RPMI8226 (cell line): ENCODE data around the gene MLLT1.

Source experiments
- DNase-seq: peaks from one replicate; pipeline ENCODE4 v3.0.0-alpha.2; 2015

The MLLT1 gene

DNA sequence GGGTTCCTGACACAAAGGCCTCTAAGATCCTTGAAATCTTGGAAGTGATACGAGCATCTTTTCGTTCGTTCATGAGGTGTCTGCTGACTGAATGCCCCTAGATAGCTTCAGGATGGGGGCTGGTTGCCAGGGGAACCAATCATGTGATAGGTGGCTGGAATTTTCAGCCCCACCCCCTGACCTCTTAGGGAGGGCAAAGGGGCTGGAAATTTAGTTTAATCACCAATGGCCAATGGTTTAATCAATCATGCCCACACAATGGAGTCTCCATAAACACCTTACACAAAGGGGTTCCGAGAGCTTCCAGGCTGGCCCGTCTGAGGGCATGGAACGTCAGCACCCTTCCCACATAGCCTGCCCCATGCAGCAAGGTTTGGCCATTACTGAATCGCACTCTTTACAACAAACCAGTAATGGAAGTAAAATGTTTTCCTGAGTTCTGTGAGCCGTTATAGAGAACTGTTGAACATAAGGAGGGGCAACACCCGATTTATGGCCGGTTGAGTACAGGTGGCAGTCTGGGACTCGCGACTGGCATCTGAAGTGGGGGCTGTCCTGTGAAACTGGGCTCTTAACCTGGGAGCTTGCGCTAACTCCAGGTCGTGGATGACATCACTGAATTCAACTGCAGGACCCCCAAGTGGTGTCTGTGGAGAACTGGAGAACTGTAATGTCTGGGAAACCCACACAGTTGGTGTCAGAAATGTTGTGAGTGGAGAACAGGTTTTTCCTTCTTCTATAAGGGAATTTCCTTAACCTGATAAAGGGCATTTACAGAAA, 25.6 kb downstream of the MLLT1 start:
- no peak for DNase-seq

DNA sequence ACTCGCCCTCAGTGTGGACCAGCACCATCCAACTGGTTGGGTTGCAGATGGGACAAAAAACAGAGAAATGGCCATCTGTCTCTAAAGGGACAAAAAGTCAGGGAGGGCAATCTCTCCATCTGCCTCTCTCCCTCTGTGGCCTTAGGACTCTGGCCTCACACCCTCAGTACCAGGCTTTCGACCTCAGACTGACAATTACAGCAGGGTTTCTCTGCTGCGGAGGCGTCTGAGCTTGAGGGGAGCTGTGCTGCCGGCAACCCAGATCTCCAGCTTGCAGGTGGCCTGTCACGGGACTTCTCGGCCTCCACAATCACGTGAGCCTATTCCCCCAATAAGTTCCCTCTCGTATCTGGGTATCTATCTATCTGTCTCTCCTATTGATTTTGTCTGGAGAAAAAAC, 27.7 kb downstream of the MLLT1 start:
- no peak for DNase-seq

DNA sequence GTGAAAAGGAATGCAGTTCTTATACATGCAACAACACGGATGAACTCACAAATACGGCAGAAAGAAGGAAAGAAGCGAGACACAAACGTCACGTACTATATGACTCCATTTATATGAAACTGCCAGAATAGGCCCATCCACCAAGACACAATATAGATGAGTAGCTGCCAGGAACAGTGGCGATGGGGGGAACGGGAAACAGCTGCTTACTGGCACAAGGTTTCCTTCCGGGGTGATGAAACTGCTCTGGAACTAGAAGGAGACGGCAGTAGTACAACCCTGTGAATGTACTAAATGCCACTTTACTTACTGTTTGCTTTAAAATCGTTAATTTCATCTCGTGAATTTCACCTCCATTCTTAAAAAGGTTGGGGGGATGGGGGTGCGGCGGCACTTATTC, 28.9 kb downstream of the MLLT1 start:
- DNase-seq, result no peak

DNA sequence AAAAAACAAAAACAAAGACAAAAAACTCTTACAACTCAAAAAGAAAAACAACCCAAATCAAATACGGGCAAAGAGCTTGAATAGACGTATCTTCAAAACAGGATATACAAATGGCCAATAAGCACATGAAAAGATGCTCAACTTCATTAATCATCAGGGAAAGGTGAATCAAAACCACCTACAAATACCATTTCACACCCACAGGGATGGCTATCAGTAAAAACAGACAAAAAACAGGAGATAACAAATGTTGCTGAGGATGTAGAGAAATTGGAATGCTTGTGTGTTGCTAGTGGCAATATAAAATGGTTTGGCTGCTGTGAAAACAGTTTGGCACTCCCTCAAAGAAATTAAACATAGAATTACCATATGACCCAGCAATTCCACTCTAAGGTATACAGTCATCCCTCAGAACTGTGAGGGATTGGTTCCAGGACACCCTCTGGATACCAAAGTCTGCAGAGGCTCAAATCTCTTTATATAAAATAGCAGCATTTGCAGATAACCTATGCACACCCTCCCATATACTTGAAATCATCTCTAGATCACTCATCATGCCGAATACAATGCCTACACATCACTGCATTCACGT, 29.7 kb downstream of the MLLT1 start:
- no peak for DNase-seq

DNA sequence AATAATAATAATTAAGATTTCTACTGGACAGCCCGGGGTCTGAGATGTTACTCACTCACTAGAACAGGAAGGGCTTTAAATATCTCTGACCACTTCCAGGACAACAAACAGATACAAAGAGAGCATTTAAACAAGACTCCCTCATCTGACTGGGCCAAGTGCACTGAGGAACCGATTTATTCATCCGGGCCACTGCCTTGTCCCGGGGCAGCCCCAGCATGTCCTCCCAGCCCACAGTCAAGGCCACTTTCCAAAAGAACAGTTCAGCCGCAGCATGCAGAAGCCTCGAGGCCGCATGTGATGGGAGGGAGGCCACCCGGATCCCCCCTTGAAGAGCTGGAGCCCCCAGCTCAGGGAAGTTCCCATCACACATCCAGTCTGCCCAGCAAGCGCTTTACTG, 30.5 kb downstream of the MLLT1 start:
- no peak for DNase-seq

- DNase-seq, result no peak
Measured at GRCh38 chr19:6248844-6249243, 30.9 kb downstream of the MLLT1 start.

GRCh38 chr19:6248341-6248740, 31.4 kb downstream of the MLLT1 start:
- DNase-seq, result no peak

- no peak for DNase-seq
Measured at GRCh38 chr19:6247007-6247288, 32.8 kb downstream of the MLLT1 start.

DNA sequence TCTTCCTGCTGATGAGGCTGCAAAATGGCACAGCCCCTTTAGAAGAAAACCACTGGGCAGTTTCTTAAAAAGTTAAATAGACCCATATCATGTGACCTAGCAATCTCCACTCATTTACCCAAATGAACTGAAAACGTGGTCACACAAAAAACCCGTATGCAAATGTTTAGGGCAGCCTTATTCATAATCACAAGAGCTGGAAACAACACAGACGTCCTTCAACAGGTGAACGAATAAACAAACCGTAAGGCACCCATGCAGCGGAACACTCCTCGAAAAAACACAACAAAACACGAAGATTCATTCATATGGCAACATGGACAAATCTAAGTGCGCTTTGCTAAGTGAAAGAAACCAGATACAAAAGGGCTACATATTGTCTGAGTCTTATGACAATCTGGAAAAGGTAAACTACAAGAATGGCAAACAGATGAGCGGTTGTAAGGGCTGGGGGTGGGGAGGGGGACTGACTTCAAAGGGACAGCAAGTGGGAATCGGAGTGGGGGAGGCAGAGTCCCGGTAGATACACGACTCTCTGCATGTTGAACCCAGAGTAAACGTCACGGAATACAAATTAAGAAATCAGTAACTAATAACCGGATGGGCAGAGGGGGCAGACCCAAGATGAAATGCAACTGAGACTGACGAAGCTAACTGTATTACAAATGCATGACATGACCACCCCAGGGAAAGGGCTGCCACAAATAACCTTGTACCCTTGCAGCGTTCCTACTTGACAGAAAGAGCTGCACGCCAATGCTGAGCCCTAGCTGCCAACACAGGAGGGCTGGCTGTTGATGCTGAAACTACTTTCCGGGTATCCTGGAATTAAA, 33.4 kb downstream of the MLLT1 start:
- no peak for DNase-seq

- no peak for DNase-seq
Measured at GRCh38 chr19:6242677-6243076, 37.1 kb downstream of the MLLT1 start.

- no peak for DNase-seq
Measured at GRCh38 chr19:6241680-6242377, 37.9 kb downstream of the MLLT1 start.

DNA sequence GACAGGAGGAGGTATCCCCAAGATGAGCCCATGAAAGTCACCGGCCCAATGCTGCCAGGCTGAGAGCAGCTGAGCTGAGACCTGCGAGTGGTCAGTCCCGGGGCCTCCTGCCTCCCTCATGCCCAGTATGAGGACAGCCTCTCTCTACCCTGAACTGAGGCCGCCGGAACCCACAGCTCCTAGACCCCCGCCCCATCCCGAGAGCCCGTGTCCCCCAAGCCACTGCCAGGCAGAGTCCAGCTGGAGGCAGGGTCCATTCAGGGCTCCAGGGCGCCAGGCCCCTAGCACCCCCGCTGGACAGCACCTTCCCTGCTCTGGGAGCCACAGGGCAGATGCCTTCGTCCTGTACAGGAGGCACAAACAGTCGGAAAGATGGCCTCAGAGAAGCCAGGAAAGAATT, 38.7 kb downstream of the MLLT1 start:
- no peak for DNase-seq

- DNase-seq, result no peak
Measured at GRCh38 chr19:6239871-6240676, 39.7 kb downstream of the MLLT1 start.

DNA sequence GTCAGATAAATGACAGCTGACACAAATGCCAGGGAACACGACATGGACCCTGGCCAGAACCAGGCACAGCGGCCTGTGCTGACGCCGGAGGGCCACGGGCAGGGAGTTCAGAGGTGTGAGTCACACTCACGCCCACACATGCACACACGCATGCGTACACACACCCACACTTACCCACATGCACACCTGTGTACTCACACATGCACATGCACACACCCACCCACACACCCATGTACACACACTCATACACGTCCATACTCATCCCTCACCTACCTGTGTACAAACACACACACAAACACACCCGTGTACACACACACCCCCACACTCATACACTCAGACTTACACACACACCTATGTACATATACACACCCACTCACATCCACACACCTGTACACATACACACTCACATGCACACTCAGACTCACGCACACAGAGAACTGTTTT, 40.4 kb downstream of the MLLT1 start:
- no peak for DNase-seq

DNA sequence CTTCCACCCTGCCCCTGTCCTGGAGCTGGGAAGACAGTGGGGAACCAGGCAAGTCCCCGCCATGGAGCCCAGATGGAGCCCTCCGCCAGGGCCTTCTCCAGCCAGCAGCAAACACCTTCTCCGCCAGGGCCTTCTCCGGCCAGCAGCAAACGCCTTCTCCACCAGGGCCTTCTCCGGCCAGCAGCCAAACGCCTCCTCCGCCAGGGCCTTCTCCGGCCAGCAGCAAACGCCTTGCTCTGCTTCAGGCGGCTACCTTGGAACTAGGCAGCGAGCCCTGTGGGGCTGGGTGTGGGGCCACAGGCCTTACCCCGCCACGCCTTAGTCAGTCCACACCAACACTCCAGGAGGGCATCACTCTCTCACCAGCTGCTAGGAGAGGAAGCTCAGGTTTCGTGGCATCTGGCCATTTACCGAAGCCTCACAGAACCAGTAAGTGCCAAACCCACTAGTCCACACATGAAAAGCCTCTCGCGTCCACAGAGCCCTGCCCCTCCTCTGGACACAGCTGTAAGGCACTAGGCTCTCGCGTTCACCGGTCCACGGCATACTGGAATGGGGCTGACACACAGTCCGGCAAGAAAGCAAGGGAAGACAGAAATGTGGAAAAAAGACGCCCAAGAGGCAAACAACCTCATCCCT, 41.0 kb downstream of the MLLT1 start:
- no peak for DNase-seq

DNA sequence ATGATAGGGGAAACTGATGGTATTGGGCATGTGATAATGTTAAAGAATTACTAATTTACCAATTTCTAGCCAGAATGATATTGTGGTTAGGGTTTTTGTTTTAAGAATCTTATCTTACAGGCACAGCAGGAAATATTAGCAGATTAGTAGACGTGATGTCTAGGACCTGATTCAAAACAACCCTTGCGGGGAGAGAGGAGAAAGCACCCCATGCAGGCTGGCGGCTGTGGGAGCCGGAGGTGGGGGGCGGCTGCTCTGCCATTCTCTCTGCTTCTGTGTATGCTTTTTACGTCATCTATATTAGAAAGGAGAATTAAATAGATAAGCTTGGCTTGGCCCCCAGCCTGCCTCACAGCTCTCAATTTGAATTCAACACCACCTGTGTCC, 41.5 kb downstream of the MLLT1 start:
- DNase-seq, result no peak

DNA sequence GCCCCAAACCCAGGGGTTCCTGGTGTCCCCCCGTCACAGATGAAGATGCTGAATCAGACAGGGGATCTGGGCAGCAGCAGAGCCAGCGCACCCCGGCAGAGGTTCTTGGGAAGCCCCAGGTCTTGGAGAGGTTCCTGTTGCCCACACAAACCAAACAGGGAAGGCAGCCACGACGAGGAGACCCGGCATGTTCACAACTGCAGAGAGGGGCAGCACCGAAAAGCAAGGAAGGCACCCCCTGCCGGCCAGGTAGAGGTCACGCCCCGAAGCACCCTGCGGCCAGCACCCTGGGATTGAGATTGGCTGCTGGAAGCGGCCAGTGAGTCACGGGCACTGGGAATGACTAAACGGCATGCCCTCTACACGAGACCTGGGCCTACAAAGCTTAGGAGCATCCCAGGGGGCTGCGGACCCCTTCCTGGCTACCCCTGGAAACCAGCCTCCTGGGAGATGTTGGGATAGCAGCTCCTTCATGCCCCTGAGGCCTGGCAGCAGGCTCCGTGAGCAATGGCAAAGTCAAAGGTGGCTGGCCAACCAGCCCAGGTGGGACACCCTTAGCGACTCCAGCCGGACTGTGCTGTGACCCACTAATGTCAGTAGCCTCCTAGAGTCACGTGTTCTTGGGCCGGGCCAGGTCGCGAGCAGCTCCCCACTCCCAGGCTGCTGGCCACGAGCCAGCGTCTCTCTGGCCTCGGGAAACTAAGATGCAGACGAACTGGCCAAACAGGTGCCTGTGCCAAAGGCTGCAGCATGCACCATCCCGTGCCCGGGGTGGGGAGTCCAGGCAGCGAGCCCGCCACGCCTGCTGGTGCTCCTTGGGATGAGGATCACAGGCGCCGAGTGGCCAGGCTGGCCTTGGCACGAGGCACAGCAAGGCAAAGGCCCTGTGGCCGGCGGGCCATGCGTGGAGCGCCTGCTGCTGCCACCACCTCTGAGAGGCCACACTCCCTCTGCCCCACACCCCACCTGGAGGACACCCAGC, 43.2 kb downstream of the MLLT1 start:
- no peak for DNase-seq

DNA sequence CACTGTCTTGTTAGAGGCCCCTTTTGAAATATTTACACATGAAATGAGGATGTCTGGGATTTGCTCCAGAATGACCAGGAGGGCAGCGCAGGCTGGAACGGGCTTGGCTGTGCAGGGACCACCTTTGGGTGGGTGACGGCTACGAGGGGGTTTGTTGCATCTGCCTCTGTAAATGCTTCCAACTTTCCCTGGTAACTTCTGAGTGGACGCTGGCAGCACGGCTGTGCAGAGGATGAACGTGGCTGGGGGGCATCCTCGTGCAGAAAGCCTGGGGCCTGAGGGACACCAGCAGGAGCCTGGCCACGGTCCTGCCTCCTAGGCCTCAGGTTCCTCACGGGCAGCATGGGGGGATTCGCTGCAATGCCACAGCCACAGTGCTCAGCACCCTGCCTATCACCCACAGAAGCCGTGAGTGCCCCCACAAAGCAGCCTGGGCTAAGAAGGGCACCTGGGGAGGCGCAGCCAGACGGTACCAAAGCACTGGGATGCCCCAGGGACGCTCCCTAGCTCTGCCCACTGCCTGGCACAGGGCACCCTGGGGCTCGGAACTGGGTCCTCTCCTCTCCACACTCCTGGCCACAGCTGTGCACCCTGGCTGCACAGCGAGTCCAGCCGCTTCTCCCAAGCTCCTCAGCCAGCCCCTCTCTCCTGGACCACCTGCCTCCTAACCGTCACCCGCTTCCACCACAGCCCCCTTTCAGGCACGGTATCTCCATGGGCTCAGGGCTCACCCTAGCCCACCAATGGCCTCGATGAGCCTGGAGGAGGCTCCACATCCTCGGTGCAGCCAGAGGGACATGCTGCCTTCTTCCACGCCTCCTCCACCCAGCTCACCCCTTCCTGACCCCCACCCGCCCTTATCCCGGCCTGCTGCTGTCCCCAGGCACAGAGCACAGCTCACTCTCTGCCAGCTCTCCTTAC, 44.5 kb downstream of the MLLT1 start:
- no peak for DNase-seq

GRCh38 chr19:6234527-6234926, 45.2 kb downstream of the MLLT1 start:
- DNase-seq, result no peak
